Smooth muscle cell (in vitro differentiated cells): ENCODE measurements around the gene GNAI2. TPM values are rescaled to one million over a fixed set of nuclear protein-coding genes. Genes with fewer than 3 reads are reported as not detected.

Source experiments
- DNase-seq: peaks from one replicate; lab custom pipeline; 2025; ENCODE audit not compliant: unreplicated experiment; lab: John Stamatoyannopoulos, UW
- H2AFZ ChIP-seq: fragments of 200-600 bp; sonication (generic); 2 replicates; pipeline ENCODE4 v1.6.0; 2016; ENCODE audit warnings: antibody characterized with exemption, low read depth, mild to moderate bottlenecking
- H3F3A ChIP-seq: fragments of 200-600 bp; sonication (generic); 2 replicates; pipeline ENCODE4 v1.6.0; 2017; ENCODE audit warnings: antibody characterized with exemption, low read depth
- H3K27ac ChIP-seq: fragments of 200-600 bp; sonication (generic); 2 replicates; pipeline ENCODE4 v1.5.1; 2016; ENCODE audit warnings: low read depth, mild to moderate bottlenecking
- H3K27me3 ChIP-seq: fragments of 200-600 bp; sonication (generic); 2 replicates; pipeline ENCODE4 v1.6.1; 2016; ENCODE audit warnings: low read depth, mild to moderate bottlenecking
- H3K36me3 ChIP-seq: fragments of 200-600 bp; sonication (generic); 2 replicates; pipeline ENCODE4 v1.5.1; 2016; ENCODE audit warnings: low read depth
- H3K4me1 ChIP-seq: fragments of 200-600 bp; sonication (generic); 2 replicates; pipeline ENCODE4 v1.5.1; 2016; ENCODE audit warnings: low read depth
- H3K4me2 ChIP-seq: fragments of 200-600 bp; sonication (generic); 2 replicates; pipeline ENCODE4 v1.6.0; 2016; ENCODE audit warnings: mild to moderate bottlenecking
- H3K4me3 ChIP-seq: fragments of 200-600 bp; sonication (generic); 2 replicates; pipeline ENCODE4 v1.5.1; 2016; ENCODE audit warnings: mild to moderate bottlenecking
- H3K79me2 ChIP-seq: fragments of 200-600 bp; sonication (generic); 2 replicates; pipeline ENCODE4 v1.6.0; 2016; ENCODE audit warnings: low read depth, mild to moderate bottlenecking
- H3K9ac ChIP-seq: fragments of 200-600 bp; sonication (generic); 2 replicates; pipeline ENCODE4 v1.6.0; 2016; ENCODE audit warnings: low read depth
- H3K9me3 ChIP-seq: fragments of 200-600 bp; sonication (generic); replicated peaks from 2 replicates; pipeline ENCODE4 v1.5.1; 2016; ENCODE audit warnings: low read depth
- H4K20me1 ChIP-seq: fragments of 200-600 bp; sonication (generic); 2 replicates; pipeline ENCODE4 v1.6.0; 2016; ENCODE audit warnings: low read depth
- WGBS: methylation state at CpG from one replicate; pipeline ENCODE4 v1.1.7; 2016; ENCODE audit warnings: low lambda C conversion rate; 5-methylcytosine and 5-hydroxymethylcytosine counted together
- polyA plus RNA-seq: library from polyadenylated mRNA; unstranded; fragments of >200 nt; fragmentation: Nextera tagmentation; extraction: Ambion mirVana; gene quantifications from 2 replicates; pipeline ENCODE4 v1.2.1, GENCODE V29; 2016
- total RNA-seq: library from RNA; depleted of rRNA; stranded (reverse); fragments of >200 nt; gene quantifications from 2 replicates; pipeline ENCODE4 v1.2.3, GENCODE V29; 2014
- TF ChIP-seq, protein P1 (sequence below): fragments of 200-600 bp; sonication (generic); IDR thresholded peaks from 2 replicates; pipeline ENCODE4 v1.5.1; 2017; ENCODE audit warnings: borderline replicate concordance, mild to moderate bottlenecking, antibody characterized with exemption; ENCODE audit not compliant: insufficient read depth, poor library complexity, severe bottlenecking

Gene GNAI2
- total and polyA plus RNA-seq, 2 experiments from 2014 or later = 209 to 454 TPM

DNA sequence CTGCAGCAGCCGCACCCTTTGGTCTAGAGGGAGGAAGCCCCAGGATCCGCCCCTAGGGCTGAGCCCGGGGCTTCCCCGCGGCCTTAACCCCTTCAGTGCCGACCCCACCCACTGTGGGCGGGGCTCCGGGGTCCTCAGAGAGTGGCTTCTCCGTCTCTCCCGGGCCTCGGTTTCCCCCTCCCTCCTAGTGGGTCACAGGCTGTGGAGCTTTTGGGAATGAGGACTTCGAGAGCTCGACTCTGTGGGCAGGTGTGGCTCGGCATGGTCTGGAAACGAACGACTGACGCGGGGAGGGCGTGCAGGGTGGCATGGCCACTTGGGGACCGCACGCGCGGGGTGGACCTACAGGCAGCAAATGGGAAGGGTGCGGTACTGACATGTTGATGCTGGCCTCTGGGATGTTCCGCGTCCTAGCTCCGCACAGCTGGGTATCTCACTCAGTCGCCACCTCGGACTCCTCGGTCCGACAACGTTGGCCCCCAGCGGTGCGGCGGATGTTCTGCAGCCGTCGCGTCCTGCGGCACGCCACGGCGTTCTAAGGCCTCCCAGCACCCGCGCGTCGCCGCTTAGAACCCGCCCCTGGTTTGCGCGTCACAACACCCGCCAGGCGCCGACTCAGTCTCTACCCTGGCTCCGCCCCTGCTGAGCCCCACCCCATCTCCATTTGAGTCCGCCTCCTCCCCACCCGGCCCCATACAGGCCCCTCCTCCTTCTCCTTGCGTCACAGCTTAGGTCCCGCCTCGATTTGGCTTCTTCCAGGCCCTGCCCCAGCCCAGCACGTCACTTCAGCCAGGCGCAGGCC lies 63.0 kb downstream of the GNAI2 start, which contains the start of the genes HYAL3 and NAA80:
Gene HYAL3 (minus strand): TSS at position 570 of the 802 bp plus-strand sequence. CDS start 3,803 bp downstream, outside the sequence.
Gene NAA80 (minus strand): TSS at position 570 of the 802 bp plus-strand sequence. CDS start 1,942 bp downstream, outside the sequence.
- Histone ChIP-seq H3K9ac (peak within 1 kb of the TSS; percentile 86), H3K27me3 (no peaks in the 10 kb centered on the region), H3K4me3 (peak within 1 kb of the TSS; percentile 85), H2AFZ (peak within 1 kb of the TSS; percentile 75), H3K36me3 (no peaks in the 10 kb centered on the region), H3K79me2 (no peaks in the 10 kb centered on the region), H3K9me3 (no peaks in the 10 kb centered on the region), H3K4me2 (peak within 1 kb of the TSS; percentile 100), H3K4me1 (peaks cover 13% of the 10 kb centered on the region), H3K27ac (peak within 1 kb of the TSS; percentile 85), H3F3A (peaks cover 4% of the 10 kb centered on the region), H4K20me1 (no peaks in the 10 kb centered on the region)
- peak; percentile 95 for DNase-seq
- TF ChIP-seq, protein P1, sequence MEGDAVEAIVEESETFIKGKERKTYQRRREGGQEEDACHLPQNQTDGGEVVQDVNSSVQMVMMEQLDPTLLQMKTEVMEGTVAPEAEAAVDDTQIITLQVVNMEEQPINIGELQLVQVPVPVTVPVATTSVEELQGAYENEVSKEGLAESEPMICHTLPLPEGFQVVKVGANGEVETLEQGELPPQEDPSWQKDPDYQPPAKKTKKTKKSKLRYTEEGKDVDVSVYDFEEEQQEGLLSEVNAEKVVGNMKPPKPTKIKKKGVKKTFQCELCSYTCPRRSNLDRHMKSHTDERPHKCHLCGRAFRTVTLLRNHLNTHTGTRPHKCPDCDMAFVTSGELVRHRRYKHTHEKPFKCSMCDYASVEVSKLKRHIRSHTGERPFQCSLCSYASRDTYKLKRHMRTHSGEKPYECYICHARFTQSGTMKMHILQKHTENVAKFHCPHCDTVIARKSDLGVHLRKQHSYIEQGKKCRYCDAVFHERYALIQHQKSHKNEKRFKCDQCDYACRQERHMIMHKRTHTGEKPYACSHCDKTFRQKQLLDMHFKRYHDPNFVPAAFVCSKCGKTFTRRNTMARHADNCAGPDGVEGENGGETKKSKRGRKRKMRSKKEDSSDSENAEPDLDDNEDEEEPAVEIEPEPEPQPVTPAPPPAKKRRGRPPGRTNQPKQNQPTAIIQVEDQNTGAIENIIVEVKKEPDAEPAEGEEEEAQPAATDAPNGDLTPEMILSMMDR = peak; percentile 9
- WGBS = 1% methylated on average over 50 of the region's 61 CpGs

DNA sequence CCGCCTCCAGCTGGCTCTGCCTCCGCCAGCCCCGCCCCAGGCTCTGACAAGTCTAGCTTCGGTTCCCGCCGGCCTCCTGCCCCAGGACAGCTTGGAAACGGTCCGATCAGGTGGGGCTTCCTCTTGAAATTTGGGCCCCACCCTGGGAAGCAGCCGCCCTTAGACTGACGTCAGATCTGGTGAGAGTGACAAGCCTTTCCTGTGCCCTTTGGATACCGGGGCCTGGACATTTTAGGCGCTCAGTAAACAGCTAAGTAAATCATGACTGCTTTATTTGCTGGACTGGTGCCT lies 63.6 kb downstream of the GNAI2 start:
- WGBS = 4% methylated on average over 12 of the region's 12 CpGs
- DNase-seq = no peak
- H3K27me3 ChIP-seq = no peaks in the 10 kb centered on the region
- H3F3A ChIP-seq = peaks cover 4% of the 10 kb centered on the region
- H3K4me3 ChIP-seq = peak overlapping the region; percentile 58
- H2AFZ ChIP-seq = peak overlapping the region; percentile 75
- H3K4me2 ChIP-seq = peak overlapping the region; percentile 94
- H3K9ac ChIP-seq = peak overlapping the region; percentile 84
- no peaks in the 10 kb centered on the region for H3K36me3 ChIP-seq
- H3K79me2 ChIP-seq = no peaks in the 10 kb centered on the region
- TF ChIP-seq, protein P1 = no peak
- H3K9me3 ChIP-seq = no peaks in the 10 kb centered on the region
- peaks cover 13% of the 10 kb centered on the region for H3K4me1 ChIP-seq
- H3K27ac ChIP-seq = peak overlapping the region; percentile 85
- no peaks in the 10 kb centered on the region for H4K20me1 ChIP-seq

DNA sequence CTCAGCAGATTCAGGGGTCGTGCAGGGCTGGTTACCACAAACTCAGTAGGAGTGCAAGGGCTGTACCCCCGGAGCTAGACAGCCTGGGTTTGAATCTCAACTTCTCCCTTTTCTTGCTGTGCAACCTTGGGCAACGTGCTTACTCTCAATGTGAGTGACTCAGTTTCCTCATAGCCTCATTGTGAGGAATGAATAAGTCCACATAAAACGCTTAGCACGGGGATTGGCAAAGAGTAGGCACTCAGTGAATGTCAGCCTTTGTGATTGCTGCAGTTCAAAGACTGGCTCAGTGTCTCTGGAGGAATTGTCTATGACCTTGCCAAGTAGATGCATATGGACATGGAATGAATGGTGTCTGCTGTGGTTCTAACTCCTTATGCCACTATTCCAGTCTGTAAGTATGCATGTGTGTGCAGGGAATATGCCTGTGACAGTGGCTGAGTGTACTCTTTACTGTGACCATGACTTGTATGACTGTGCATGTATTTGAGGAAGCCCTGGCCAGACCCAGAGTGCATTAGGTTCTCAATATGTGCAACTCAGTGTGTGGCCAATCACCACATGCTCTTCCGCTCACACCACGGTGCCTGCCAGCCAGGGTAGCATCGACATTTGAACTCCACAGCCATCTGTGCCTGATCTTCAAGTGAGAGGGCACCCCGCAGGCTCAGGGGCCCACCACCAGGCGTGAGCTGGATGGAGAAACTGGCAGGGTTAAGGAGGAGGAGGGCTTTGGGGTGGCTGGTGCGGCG lies 64.1 kb downstream of the GNAI2 start:
- Histone ChIP-seq H3F3A (peaks cover 4% of the 10 kb centered on the region), H3K9me3 (no peaks in the 10 kb centered on the region), H3K27me3 (no peaks in the 10 kb centered on the region), H2AFZ (peak overlapping the region; percentile 75), H3K9ac (peak overlapping the region; percentile 84), H3K4me3 (peak overlapping the region; percentile 58), H3K4me1 (peaks cover 13% of the 10 kb centered on the region), H4K20me1 (no peaks in the 10 kb centered on the region), H3K36me3 (no peaks in the 10 kb centered on the region), H3K27ac (peak overlapping the region; percentile 85), H3K4me2 (peak overlapping the region; percentile 94), H3K79me2 (no peaks in the 10 kb centered on the region)
- 68% methylated on average over 12 of the region's 12 CpGs for WGBS
- TF ChIP-seq, protein P1 = no peak
- no peak for DNase-seq
